ENCODE measurements around the gene B3GNT4. TPM values are rescaled to one million over a fixed set of nuclear protein-coding genes. Genes with fewer than 3 reads are reported as not detected.

Gene B3GNT4
- total and polyA plus RNA-seq, 2 of the 8 experiments (the other 6 are each of a cell fraction or from before 2014, with no cell fraction given), result 1.1 to 1.4 TPM

DNA sequence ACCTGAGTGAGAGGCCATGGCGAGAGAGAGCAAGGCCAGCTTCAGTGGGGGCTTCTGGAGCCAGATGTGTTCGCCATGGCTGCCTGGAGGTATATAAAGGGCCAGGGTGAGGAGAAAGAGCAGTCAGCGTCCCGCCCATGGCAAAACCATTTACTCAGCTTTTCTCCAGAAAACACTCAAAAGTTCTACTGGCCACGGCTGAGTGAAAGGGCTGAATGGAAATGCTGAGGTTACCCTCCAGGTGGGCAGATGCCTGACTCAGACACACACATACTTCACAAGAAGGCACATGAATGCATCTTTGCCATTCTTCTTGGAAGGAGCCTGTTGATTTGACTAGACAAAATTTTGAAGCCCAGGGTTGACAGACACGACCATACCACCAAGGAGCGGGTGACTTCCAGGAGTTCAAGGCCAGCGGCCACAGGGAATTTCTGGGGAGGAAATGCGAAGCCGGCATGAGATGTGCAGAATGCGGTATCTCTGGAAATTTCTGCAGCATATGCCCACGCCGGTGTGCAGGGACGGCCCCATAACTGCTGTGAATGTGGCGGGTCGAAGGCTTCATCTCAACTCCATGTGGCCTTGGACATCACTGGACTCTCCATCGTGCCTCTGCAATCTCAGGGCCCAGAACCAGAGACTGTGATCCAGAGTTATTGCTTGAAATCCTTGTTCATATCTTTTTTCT, 29.2 kb upstream of the B3GNT4 start, which contains the start of gene IL31:
Gene IL31, minus strand, starts transcription at position 67 of the 691 bp plus-strand sequence. Its CDS starts 49 bp downstream, at position 18.
- Histone ChIP-seq H2BK12ac (ENCODE audit: low read depth, low read length) (no peak within 1 kb of the TSS), H2BK5ac (ENCODE audit: low read depth, low read length) (no peak within 1 kb of the TSS), H3K79me2 (ENCODE audit: control insufficient read depth in 1 of 2, insufficient read depth in 2 of 2, low read length in 2 of 2) (no peaks in the 10 kb centered on the region), H4K91ac (replicated peaks; ENCODE audit: insufficient read length, low read length) (no peak within 1 kb of the TSS), H3K79me1 (ENCODE audit: low read depth, low read length) (no peaks in the 10 kb centered on the region), H2BK20ac (ENCODE audit: low read length) (no peak within 1 kb of the TSS), H3K4me2 (ENCODE audit: insufficient read depth in 1 of 2, low read depth in 2 of 2, low read length in 2 of 2) (no peak within 1 kb of the TSS), H3K4ac (replicated peaks; ENCODE audit: insufficient read length, low read depth, low read length) (no peak within 1 kb of the TSS), H3K36me3 (ENCODE audit: control insufficient read depth in 2 of 4, insufficient read depth in 4 of 4, low read length in 3 of 4) (no peaks in the 10 kb centered on the region), H2AFZ (ENCODE audit: low read length) (no peak within 1 kb of the TSS), H3K4me3 (ENCODE audit: extremely low read depth in 1 of 4, insufficient read depth in 2 of 4, low read depth in 3 of 4, low read length in 4 of 4) (no peak within 1 kb of the TSS), H4K5ac (ENCODE audit: insufficient read length, low read depth, low read length) (no peak within 1 kb of the TSS), H3K23ac (ENCODE audit: insufficient read length) (no peak within 1 kb of the TSS), H4K20me1 (replicated peaks in 1 of 2; ENCODE audit: control insufficient read depth in 1 of 2, insufficient read depth in 2 of 2, low read length in 2 of 2) (no peaks in the 10 kb centered on the region), H3K23me2 (ENCODE audit: low read depth, low read length) (no peaks in the 10 kb centered on the region; the same call in 1 of the 2 replicates), H3K27ac (ENCODE audit: low read depth, low read length) (no peak within 1 kb of the TSS), H2BK15ac (ENCODE audit: low read length) (no peak within 1 kb of the TSS), H3K14ac (ENCODE audit: insufficient read length) (no peak within 1 kb of the TSS), H3K4me1 (replicated peaks in 1 of 4; ENCODE audit: control insufficient read depth in 3 of 4, insufficient read depth in 4 of 4, low read length in 3 of 4) (no peaks in the 10 kb centered on the region), H3K9ac (replicated peaks in 1 of 4; ENCODE audit: extremely low read depth in 1 of 4, low read depth in 3 of 4, low read length in 3 of 4) (no peak within 1 kb of the TSS), H2AK5ac (ENCODE audit: low read depth, low read length) (no peak within 1 kb of the TSS), H2BK120ac (replicated peaks; ENCODE audit: low read depth, low read length) (no peak within 1 kb of the TSS), H3K18ac (ENCODE audit: extremely low read depth, low read length) (no peak within 1 kb of the TSS), H3K56ac (replicated peaks; ENCODE audit: insufficient read length, low read depth, low read length) (no peak within 1 kb of the TSS), H4K8ac (ENCODE audit: extremely low read depth, insufficient read depth, low read length) (peak within 1 kb of the TSS; percentile 66; the same call in 1 of the 2 replicates), H3K27me3 (replicated peaks in 1 of 4; ENCODE audit: control insufficient read depth in 3 of 4, extremely low read depth in 1 of 4, insufficient read depth in 3 of 4, low read length in 3 of 4) (peaks cover 0 to 3% (median 0%) of the 10 kb centered on the region in 4 experiments; a peak in 1 of 7 replicates), H3K9me3 (ENCODE audit: insufficient read depth in 2 of 2, low read depth in 1 of 2, low read length in 1 of 2) (no peaks in the 10 kb centered on the region)
- ChIA-PET CTCF (ENCODE audit: partially characterized antibody) (interaction anchor here (0.7 to 3.1 kb wide), 2 partner anchors 17 to 19 kb away, joined by 3 to 17 read pairs; no protein-coding TSS in a partner anchor), POLR2A (ENCODE audit: partially characterized antibody) (no interaction called here)
- 94% methylated on average over 17 of the region's 17 CpGs; no CpG with 5 or more reads in 1 of the 2 experiments for whole genome bisulfite sequencing, 2 experiments (ENCODE audit: extremely low coverage in 1 of 2, insufficient coverage in 1 of 2, insufficient read length in 1 of 2, insufficient replicate concordance in 2 of 2, low coverage in 1 of 2, low lambda C conversion rate in 2 of 2, missing lambda C conversion rate in 1 of 2)
- DNase-seq (ENCODE audit: low read depth in 1 of 2, low spot score in 2 of 2), result no peak
- no peak for FAIRE-seq
- no peak for TF ChIP-seq TAF7 (optimal IDR thresholded peaks at IDR 0.05; ENCODE audit: borderline replicate concordance, low read depth, low read length)
- TF ChIP-seq POLR2AphosphoS5 (IDR thresholded peaks at IDR 0.05; ENCODE audit: low read depth, low read length), result no peak
- no peak for TF ChIP-seq KDM5A (IDR thresholded peaks at IDR 0.05; ENCODE audit: low read length)
- no peak for TF ChIP-seq RAD21 (IDR thresholded peaks at IDR 0.05 in 1 of 2, conservative IDR thresholded peaks at IDR 0.05 in 1 of 2; ENCODE audit: low read depth in 2 of 2, low read length in 2 of 2)
- TF ChIP-seq, protein P1, sequence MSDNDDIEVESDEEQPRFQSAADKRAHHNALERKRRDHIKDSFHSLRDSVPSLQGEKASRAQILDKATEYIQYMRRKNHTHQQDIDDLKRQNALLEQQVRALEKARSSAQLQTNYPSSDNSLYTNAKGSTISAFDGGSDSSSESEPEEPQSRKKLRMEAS (IDR thresholded peaks at IDR 0.05), result no peak
- no peak for TF ChIP-seq BCL11A (IDR thresholded peaks at IDR 0.05; ENCODE audit: low read depth in 2 of 2, low read length in 2 of 2)
- no peak for TF ChIP-seq RXRA (IDR thresholded peaks at IDR 0.05; ENCODE audit: insufficient read depth, low read depth, low read length)
- TF ChIP-seq KDM4A (IDR thresholded peaks at IDR 0.05; ENCODE audit: low read depth, low read length, severe bottlenecking), result no peak
- no peak for TF ChIP-seq FOSL1 (IDR thresholded peaks at IDR 0.05; ENCODE audit: insufficient read depth, low read depth, low read length)
- no peak for TF ChIP-seq RBBP5 (IDR thresholded peaks at IDR 0.05; ENCODE audit: borderline replicate concordance, low read depth, low read length)
- TF ChIP-seq SRF (IDR thresholded peaks at IDR 0.05; ENCODE audit: low read depth, low read length), result no peak
- no peak for TF ChIP-seq NANOG (IDR thresholded peaks at IDR 0.05; ENCODE audit: insufficient read depth, low read depth, low read length, poor library complexity, severe bottlenecking)

Data from H1 (cell line).